ENCODE results near the gene CAPZB. TPM values are rescaled to one million over a fixed set of nuclear protein-coding genes. Genes with fewer than 3 reads are reported as not detected.
A peak's percentile ranks its signal among the peaks of the same experiment; 100 is the strongest.

The CAPZB gene
- total RNA-seq, 1 experiment from 2014 or later: 335 TPM

GRCh38 chr1:19429611-19430010 lies 55.7 kb downstream of the CAPZB start:
- DNase-seq (ENCODE audit: low read depth): peak; percentile 48

GRCh38 chr1:19427087-19427781 lies 58.1 kb downstream of the CAPZB start:
- DNase-seq (ENCODE audit: low read depth): peak; percentile 93

GRCh38 chr1:19426294-19427086 lies 58.8 kb downstream of the CAPZB start:
- DNase-seq (ENCODE audit: low read depth): peak; percentile 91

- DNase-seq (ENCODE audit: low read depth): no peak
These were observed 59.6 kb downstream of the CAPZB start for GRCh38 chr1:19425646-19426239.

- DNase-seq (ENCODE audit: low read depth): no peak
These were observed 60.4 kb downstream of the CAPZB start for GRCh38 chr1:19424651-19425570.

- DNase-seq (ENCODE audit: low read depth): peak; percentile 63
These were observed 62.2 kb downstream of the CAPZB start for GRCh38 chr1:19423130-19423529.

GRCh38 chr1:19421365-19421764 lies 64.0 kb downstream of the CAPZB start:
- DNase-seq (ENCODE audit: low read depth): no peak

- DNase-seq (ENCODE audit: low read depth): no peak
These were observed 64.7 kb downstream of the CAPZB start for GRCh38 chr1:19420606-19421005.

GRCh38 chr1:19419691-19420090 lies 65.6 kb downstream of the CAPZB start:
- no peak for DNase-seq (ENCODE audit: low read depth)

- DNase-seq (ENCODE audit: low read depth): no peak
These were observed 66.8 kb downstream of the CAPZB start for GRCh38 chr1:19418503-19418971.

- DNase-seq (ENCODE audit: low read depth): no peak
These were observed 68.3 kb downstream of the CAPZB start for GRCh38 chr1:19416921-19417470.

- DNase-seq (ENCODE audit: low read depth): no peak
These were observed 69.2 kb downstream of the CAPZB start for GRCh38 chr1:19416145-19416544.

GRCh38 chr1:19414515-19415121 lies 70.7 kb downstream of the CAPZB start:
- DNase-seq (ENCODE audit: low read depth): no peak

- no peak for DNase-seq (ENCODE audit: low read depth)
These were observed 71.3 kb downstream of the CAPZB start for GRCh38 chr1:19413999-19414398.

- no peak for DNase-seq (ENCODE audit: low read depth)
These were observed 72.7 kb downstream of the CAPZB start for GRCh38 chr1:19412654-19413053.

GRCh38 chr1:19411612-19412011 lies 73.7 kb downstream of the CAPZB start:
- DNase-seq (ENCODE audit: low read depth): no peak

GRCh38 chr1:19410393-19410792 lies 74.9 kb downstream of the CAPZB start:
- DNase-seq (ENCODE audit: low read depth): no peak

GRCh38 chr1:19409477-19410341 lies 75.6 kb downstream of the CAPZB start:
- no peak for DNase-seq (ENCODE audit: low read depth)

GRCh38 chr1:19407494-19408096 lies 77.7 kb downstream of the CAPZB start:
- DNase-seq (ENCODE audit: low read depth): no peak
